BLaER1 (cell line): ENCODE measurements around the gene KCNMB1.

Experiments used
- H3K27ac ChIP-seq: shearing (Covaris generic); formaldehyde crosslinking; 2 replicates; pipeline ENCODE4 v1.8.1; 2022
- H3K27me3 ChIP-seq: shearing (Covaris generic); formaldehyde crosslinking; 2 replicates; pipeline ENCODE4 v1.8.1; 2022
- H3K36me3 ChIP-seq: shearing (Covaris generic); formaldehyde crosslinking; 2 replicates; pipeline ENCODE4 v1.8.1; 2022
- H3K4me1 ChIP-seq: shearing (Covaris generic); formaldehyde crosslinking; 2 replicates; pipeline ENCODE4 v1.8.1; 2022
- H3K4me2 ChIP-seq: shearing (Covaris generic); formaldehyde crosslinking; 2 replicates; pipeline ENCODE4 v1.8.1; 2022
- H3K4me3 ChIP-seq: shearing (Covaris generic); formaldehyde crosslinking; 2 replicates; pipeline ENCODE4 v1.8.1; 2022
- H3K9ac ChIP-seq: shearing (Covaris generic); formaldehyde crosslinking; 2 replicates; pipeline ENCODE4 v1.8.1; 2022
- H3K9me3 ChIP-seq: shearing (Covaris generic); formaldehyde crosslinking; 2 replicates; pipeline ENCODE4 v1.8.1; 2022
- H4K20me1 ChIP-seq: shearing (Covaris generic); formaldehyde crosslinking; 2 replicates; pipeline ENCODE4 v1.8.1; 2022
- Cebpa-rat ChIP-seq: shearing (Covaris generic); IDR thresholded peaks from 2 replicates; pipeline ENCODE4 v1.8.1; 2022

Gene KCNMB1

GRCh38 chr5:170418736-170419135 is 29.6 kb upstream of the KCNMB1 start:
- no peaks in the 10 kb centered on the region; the same call in 1 of the 2 replicates for H3K27me3 ChIP-seq
- no peak overlapping the region for H3K9ac ChIP-seq
- H3K27ac ChIP-seq = no peak overlapping the region
- H3K9me3 ChIP-seq = no peaks in the 10 kb centered on the region
- no peaks in the 10 kb centered on the region for H4K20me1 ChIP-seq
- TF ChIP-seq Cebpa-rat = no peak
- H3K36me3 ChIP-seq = no peaks in the 10 kb centered on the region
- peaks cover 17% of the 10 kb centered on the region for H3K4me1 ChIP-seq
- H3K4me3 ChIP-seq = no peak overlapping the region
- no peak overlapping the region for H3K4me2 ChIP-seq

- Histone ChIP-seq H3K9me3 (no peaks in the 10 kb centered on the region), H3K4me1 (peaks cover 7% of the 10 kb centered on the region; the same call in 1 of the 2 replicates), H3K27ac (no peak overlapping the region), H4K20me1 (no peaks in the 10 kb centered on the region), H3K9ac (no peak overlapping the region), H3K4me3 (no peak overlapping the region), H3K4me2 (no peak overlapping the region), H3K36me3 (no peaks in the 10 kb centered on the region), H3K27me3 (no peaks in the 10 kb centered on the region)
- TF ChIP-seq Cebpa-rat = no peak
These were observed 27.4 kb upstream of the KCNMB1 start for GRCh38 chr5:170416526-170416925.

GRCh38 chr5:170414786-170415185 is 25.6 kb upstream of the KCNMB1 start:
- Histone ChIP-seq H4K20me1 (no peaks in the 10 kb centered on the region), H3K4me1 (peaks cover 7% of the 10 kb centered on the region; the same call in 1 of the 2 replicates), H3K9ac (no peak overlapping the region), H3K9me3 (no peaks in the 10 kb centered on the region), H3K36me3 (no peaks in the 10 kb centered on the region), H3K4me2 (no peak overlapping the region), H3K4me3 (no peak overlapping the region), H3K27ac (no peak overlapping the region), H3K27me3 (no peaks in the 10 kb centered on the region)
- TF ChIP-seq Cebpa-rat = no peak

GRCh38 chr5:170413897-170414296 is 24.7 kb upstream of the KCNMB1 start:
- no peak for TF ChIP-seq Cebpa-rat
- H3K27me3 ChIP-seq = no peaks in the 10 kb centered on the region
- H4K20me1 ChIP-seq = no peaks in the 10 kb centered on the region
- H3K9me3 ChIP-seq = no peaks in the 10 kb centered on the region
- no peaks in the 10 kb centered on the region for H3K36me3 ChIP-seq
- no peak overlapping the region for H3K27ac ChIP-seq
- H3K4me1 ChIP-seq = peaks cover 7% of the 10 kb centered on the region; the same call in 1 of the 2 replicates
- no peak overlapping the region for H3K9ac ChIP-seq
- H3K4me2 ChIP-seq = no peak overlapping the region
- no peak overlapping the region for H3K4me3 ChIP-seq

GRCh38 chr5:170411100-170411499 is 21.9 kb upstream of the KCNMB1 start:
- H3K4me3 ChIP-seq = no peak overlapping the region
- no peak overlapping the region for H3K27ac ChIP-seq
- H3K36me3 ChIP-seq = no peaks in the 10 kb centered on the region
- H3K4me2 ChIP-seq = no peak overlapping the region
- peaks cover 8% of the 10 kb centered on the region for H3K4me1 ChIP-seq
- no peaks in the 10 kb centered on the region for H3K27me3 ChIP-seq
- H4K20me1 ChIP-seq = no peaks in the 10 kb centered on the region
- TF ChIP-seq Cebpa-rat = no peak
- H3K9ac ChIP-seq = no peak overlapping the region
- no peaks in the 10 kb centered on the region for H3K9me3 ChIP-seq

GRCh38 chr5:170410401-170410800 is 21.2 kb upstream of the KCNMB1 start:
- H3K9ac ChIP-seq = no peak overlapping the region
- H3K4me2 ChIP-seq = no peak overlapping the region
- H4K20me1 ChIP-seq = no peaks in the 10 kb centered on the region
- TF ChIP-seq Cebpa-rat = no peak
- H3K27me3 ChIP-seq = no peaks in the 10 kb centered on the region
- no peaks in the 10 kb centered on the region for H3K36me3 ChIP-seq
- no peak overlapping the region for H3K4me3 ChIP-seq
- peaks cover 9% of the 10 kb centered on the region for H3K4me1 ChIP-seq
- H3K9me3 ChIP-seq = no peaks in the 10 kb centered on the region
- no peak overlapping the region for H3K27ac ChIP-seq

- Histone ChIP-seq H3K9me3 (no peaks in the 10 kb centered on the region), H3K9ac (no peak overlapping the region), H3K27me3 (no peaks in the 10 kb centered on the region), H4K20me1 (no peaks in the 10 kb centered on the region), H3K27ac (no peak overlapping the region), H3K4me1 (peaks cover 13% of the 10 kb centered on the region; the same call in 1 of the 2 replicates), H3K36me3 (no peaks in the 10 kb centered on the region), H3K4me2 (no peak overlapping the region), H3K4me3 (no peak overlapping the region)
- TF ChIP-seq Cebpa-rat = no peak
These were observed 19.9 kb upstream of the KCNMB1 start for GRCh38 chr5:170408877-170409660.

GRCh38 chr5:170408226-170408625 is 19.1 kb upstream of the KCNMB1 start:
- Histone ChIP-seq H3K4me2 (no peak overlapping the region), H3K4me3 (no peak overlapping the region), H3K9me3 (no peaks in the 10 kb centered on the region), H3K27me3 (no peaks in the 10 kb centered on the region), H3K27ac (no peak overlapping the region), H3K4me1 (peaks cover 13% of the 10 kb centered on the region; the same call in 1 of the 2 replicates), H3K36me3 (no peaks in the 10 kb centered on the region), H3K9ac (no peak overlapping the region), H4K20me1 (no peaks in the 10 kb centered on the region)
- no peak for TF ChIP-seq Cebpa-rat

- H3K9me3 ChIP-seq = peaks cover 5% of the 10 kb centered on the region; the same call in 1 of the 2 replicates
These were observed 17.9 kb upstream of the KCNMB1 start for GRCh38 chr5:170407062-170407461.

GRCh38 chr5:170405817-170406216 is 16.6 kb upstream of the KCNMB1 start:
- no peak overlapping the region for H3K4me3 ChIP-seq
- H3K36me3 ChIP-seq = no peaks in the 10 kb centered on the region
- no peak for TF ChIP-seq Cebpa-rat
- peaks cover 7% of the 10 kb centered on the region for H3K9me3 ChIP-seq
- no peaks in the 10 kb centered on the region for H3K27me3 ChIP-seq
- H3K27ac ChIP-seq = no peak overlapping the region; the same call in 1 of the 2 replicates
- peaks cover 18% of the 10 kb centered on the region for H3K4me1 ChIP-seq
- H4K20me1 ChIP-seq = no peaks in the 10 kb centered on the region
- no peak overlapping the region for H3K4me2 ChIP-seq
- H3K9ac ChIP-seq = no peak overlapping the region

More at GRCh38 chr5:170407062-170407461, 17.9 kb upstream of the KCNMB1 start:
- H3K4me2 ChIP-seq = no peak overlapping the region
- no peaks in the 10 kb centered on the region for H4K20me1 ChIP-seq
- TF ChIP-seq Cebpa-rat = no peak
- H3K9ac ChIP-seq = no peak overlapping the region
- no peak overlapping the region for H3K27ac ChIP-seq
- H3K4me1 ChIP-seq = peaks cover 13% of the 10 kb centered on the region; the same call in 1 of the 2 replicates
- no peaks in the 10 kb centered on the region for H3K36me3 ChIP-seq
- no peak overlapping the region for H3K4me3 ChIP-seq
- H3K27me3 ChIP-seq = no peaks in the 10 kb centered on the region
